Activated naive CD4-positive, alpha-beta T cell treated with anti-CD3 and anti-CD28 coated beads, Interleukin-2, amount 50 U/mL, for 24 hours (primary cell): ENCODE data around the gene PAK1IP1.
"Not testable (repeated sequence)": the region's sequence is repeated elsewhere in the genome, so short reads cannot be mapped to it uniquely, and the experiment has no call there.

Experiments
- H3K27ac Mint-ChIP-seq: one replicate; pipeline ENCODE4 v1.8.0; 2021; ENCODE audit warnings: mild to moderate bottlenecking, mixed read lengths
- H3K27me3 Mint-ChIP-seq: one replicate; pipeline ENCODE4 v1.8.0; 2021; ENCODE audit warnings: mixed read lengths
- H3K36me3 Mint-ChIP-seq: one replicate; pipeline ENCODE4 v1.8.0; 2021; ENCODE audit warnings: mixed read lengths
- H3K4me1 Mint-ChIP-seq: one replicate; pipeline ENCODE4 v1.8.0; 2021; ENCODE audit warnings: mixed read lengths
- H3K4me3 Mint-ChIP-seq: one replicate; pipeline ENCODE4 v1.8.0; 2021; ENCODE audit warnings: mild to moderate bottlenecking, mixed read lengths
- H3K9me3 Mint-ChIP-seq: one replicate; pipeline ENCODE4 v1.8.0; 2021; ENCODE audit warnings: mixed read lengths

Gene PAK1IP1

GRCh38 chr6:10750568-10750967 lies 55.8 kb downstream of the PAK1IP1 start:
- H3K4me3 Mint-ChIP-seq: peak overlapping the region; percentile 6
- peaks cover 16% of the 10 kb centered on the region for H3K36me3 Mint-ChIP-seq
- H3K4me1 Mint-ChIP-seq: peaks cover 69% of the 10 kb centered on the region
- H3K27ac Mint-ChIP-seq: peak overlapping the region; percentile 19
- not testable (repeated sequence) for H3K27me3 Mint-ChIP-seq, H3K9me3 Mint-ChIP-seq

DNA sequence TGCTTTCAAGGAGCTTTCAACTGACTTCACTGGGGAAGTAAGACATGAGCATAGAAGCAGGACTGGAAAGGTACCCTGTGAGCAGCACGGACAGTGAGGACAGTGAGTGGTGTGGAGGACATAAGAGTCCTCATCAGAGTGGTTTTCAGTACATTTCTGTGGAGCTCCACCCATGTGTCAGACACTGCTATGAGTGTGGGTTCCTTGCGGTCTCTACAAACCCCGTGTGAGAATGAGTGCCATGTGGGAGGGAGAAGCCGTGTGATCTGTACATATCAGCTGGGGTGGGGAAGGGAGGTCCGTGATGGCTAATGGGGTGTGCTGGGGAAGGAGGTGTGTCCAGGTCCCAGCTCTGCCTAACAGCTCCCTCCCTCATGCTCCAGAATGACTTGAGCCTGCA lies 57.0 kb downstream of the PAK1IP1 start:
- H3K36me3 Mint-ChIP-seq: peaks cover 16% of the 10 kb centered on the region
- not testable (repeated sequence) for H3K4me3 Mint-ChIP-seq, H3K27me3 Mint-ChIP-seq, H3K9me3 Mint-ChIP-seq
- H3K4me1 Mint-ChIP-seq: peaks cover 65% of the 10 kb centered on the region
- peak overlapping the region; percentile 55 for H3K27ac Mint-ChIP-seq

GRCh38 chr6:10756085-10756484 lies 61.3 kb downstream of the PAK1IP1 start:
- H3K4me1 Mint-ChIP-seq: peaks cover 55% of the 10 kb centered on the region
- H3K9me3 Mint-ChIP-seq: no peaks in the 10 kb centered on the region
- H3K4me3 Mint-ChIP-seq: no peak overlapping the region
- peak overlapping the region; percentile 27 for H3K27ac Mint-ChIP-seq
- H3K36me3 Mint-ChIP-seq: peaks cover 22% of the 10 kb centered on the region
- no peaks in the 10 kb centered on the region for H3K27me3 Mint-ChIP-seq
